Left forelimb (tissue), 1 donor: ENCODE results near the gene GRIN3A.

Source experiments
- DNase-seq: peaks from one replicate; pipeline ENCODE4 v3.0.0-alpha.2; 2018; ENCODE audit warnings: low spot score

GRIN3A gene

DNA sequence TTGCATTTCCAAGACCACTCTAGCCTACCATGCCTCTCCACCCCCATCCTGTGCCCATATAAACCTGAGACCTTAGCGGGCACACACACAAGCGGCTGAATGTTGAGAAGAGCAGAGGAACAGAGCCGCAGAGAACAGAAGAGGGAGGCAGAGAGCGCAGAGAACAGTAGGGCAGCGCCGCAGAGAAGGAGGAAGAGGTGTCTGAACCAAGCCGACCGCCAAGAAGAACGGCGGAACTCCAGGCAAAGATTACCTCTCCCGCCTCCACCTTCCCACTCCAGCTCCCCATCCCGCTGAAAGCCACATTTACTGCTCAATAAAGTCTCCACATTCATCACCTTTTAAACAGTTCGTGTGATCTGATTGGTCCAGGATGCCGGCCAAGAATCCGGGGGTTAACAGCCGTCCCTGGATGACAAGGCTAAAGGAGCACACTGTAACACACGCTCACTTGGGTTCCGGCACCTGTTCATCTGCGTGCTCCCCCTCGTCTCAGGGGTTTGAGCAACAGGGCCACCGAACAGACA is 33.2 kb downstream of the GRIN3A start:
- DNase-seq = peak; percentile 64

DNA sequence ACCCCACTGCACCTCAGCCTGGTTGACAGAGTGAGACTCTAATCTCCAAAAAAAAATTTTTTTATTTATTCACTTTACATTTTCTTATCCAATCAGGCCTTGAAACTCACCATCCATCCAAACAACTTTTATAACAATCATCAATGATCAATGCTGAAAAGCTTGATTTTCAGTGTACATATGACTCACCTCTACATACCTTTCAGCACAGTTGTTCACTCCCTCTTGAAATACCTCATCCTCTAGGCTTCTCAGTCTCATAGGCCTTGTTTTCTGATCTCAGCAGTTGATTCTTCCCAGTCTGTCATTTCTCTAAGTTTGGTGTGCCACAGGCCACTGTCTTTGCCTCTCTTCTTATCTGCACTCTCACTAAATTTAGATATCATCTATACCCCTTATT is 36.2 kb downstream of the GRIN3A start:
- no peak for DNase-seq

DNA sequence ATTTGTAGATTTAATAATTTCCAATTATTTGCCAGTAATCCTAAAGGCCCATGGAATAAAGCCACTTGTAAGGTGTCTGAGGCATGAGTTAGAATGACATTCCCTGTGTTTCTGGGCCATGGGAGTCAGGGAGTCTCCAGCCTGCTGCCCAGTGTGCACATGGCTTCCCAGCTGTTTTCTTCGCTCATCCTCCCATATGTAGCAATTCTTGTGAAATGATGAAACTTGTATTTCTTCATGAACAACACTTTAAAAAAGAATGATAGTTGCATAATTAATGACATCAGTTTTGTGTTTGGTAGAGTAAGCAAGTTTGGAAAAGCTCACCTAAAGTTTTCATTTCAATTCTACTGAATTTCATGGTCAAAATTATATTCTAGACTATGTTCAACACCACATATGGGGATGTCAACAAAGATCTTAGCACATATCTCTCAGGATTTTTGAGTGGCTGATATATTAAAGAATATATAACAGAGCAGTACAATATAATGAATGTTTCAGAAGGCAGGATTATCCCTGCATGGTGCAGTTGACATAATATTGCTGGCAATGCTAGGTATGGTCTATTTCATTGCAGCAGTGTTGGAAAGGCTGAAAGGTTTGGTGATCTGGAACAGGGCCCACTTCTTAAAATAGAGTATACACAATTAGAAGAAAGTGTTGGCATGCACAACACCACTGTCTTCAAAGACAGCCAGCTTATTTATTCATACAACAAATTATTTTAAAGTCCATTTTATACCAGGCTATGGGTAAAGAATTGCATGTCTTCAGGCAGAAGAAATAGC is 44.7 kb downstream of the GRIN3A start:
- no peak for DNase-seq

DNA sequence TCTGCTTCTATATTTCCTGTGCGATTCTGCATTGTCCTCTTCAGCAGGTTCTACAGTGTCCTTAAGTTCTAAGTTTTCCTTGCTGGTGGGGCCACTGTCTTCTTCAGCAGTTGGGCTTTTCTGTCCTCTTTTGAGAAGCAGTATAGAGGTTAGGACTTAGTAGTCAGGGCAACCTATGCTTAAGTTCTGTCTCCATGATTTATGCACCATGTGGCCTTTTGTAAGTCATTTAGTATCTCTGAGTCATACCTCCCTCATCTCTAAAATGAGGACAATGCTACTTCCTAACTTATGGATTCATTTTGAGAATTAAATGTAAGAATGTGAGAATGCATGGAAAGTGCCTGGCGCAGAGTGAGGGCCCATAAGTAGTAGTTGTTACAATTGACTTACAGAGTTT is 46.8 kb downstream of the GRIN3A start:
- DNase-seq = no peak

DNA sequence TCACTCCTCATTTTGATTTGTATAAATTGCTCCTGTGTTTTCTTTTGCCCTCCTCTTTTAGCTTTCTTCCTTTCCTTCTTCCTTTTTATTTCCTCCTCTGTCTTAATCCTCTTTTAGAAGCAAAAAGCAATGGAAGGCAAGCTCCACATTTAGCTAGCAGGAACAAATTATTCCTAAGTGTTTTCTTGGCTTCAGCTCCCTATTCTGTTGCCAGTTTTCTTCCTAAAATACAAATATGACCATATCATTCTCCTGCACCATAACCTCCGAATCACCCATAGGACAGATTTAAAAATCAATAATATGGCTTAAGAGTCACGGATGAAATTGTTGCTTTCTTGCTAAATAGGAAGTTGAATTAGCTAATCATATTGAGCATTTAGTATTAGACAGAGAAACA is 49.4 kb downstream of the GRIN3A start:
- no peak for DNase-seq

DNA sequence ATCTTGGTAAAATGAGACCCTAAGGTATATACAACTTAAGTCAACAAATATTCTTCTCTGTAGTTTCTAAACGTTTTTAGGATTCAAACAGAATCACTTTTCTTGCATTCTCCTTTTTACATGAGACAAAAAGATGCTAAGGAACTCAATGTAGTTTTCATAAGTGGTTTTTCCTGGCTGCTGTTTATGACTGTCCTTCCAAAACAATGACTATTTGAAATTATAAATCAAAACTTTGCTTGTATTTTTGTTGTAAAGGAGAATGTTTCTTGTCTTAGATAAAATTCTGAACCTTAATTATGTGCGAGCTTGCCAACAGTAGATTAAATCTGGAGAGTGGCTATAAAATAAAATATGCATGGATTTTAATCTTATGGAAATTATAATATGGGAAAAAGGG is 53.8 kb downstream of the GRIN3A start:
- no peak for DNase-seq

DNA sequence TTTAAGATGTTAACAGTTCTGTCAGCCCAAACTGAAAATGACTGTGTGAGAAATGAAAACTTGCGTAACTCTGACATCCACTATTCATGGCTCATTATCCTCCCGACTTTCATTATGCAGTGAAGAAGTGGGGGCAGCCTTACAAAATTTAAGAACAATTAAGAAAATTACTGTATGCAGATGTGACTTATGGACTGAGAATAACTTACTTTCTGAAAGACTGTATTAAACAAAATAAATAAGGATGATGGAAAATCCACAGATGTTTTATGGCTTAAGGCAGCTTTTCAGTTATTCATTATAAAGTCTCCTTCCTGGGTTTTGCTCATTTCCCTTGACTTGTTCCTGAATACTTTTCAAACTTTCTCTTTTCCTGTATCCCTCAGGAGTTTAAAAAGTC is 55.2 kb downstream of the GRIN3A start:
- DNase-seq = no peak

DNA sequence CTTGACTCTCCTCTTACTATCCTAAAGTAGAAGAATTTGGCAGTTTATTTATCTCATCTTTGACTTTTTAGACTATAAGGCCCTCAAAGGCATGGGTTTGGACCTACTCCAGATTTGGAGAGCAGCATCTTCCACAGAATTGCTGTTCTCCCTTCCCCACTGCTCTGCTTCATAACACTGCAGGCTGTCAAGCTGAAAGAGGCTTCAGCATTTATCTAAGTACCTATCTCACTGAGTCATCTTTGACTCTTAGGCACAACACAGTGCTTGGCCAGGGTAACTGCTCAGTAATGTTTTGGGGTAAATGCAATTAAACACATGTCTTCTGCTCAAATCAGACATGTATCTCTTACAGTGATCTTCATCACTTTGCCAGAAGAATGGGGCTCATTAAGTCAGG is 60.6 kb downstream of the GRIN3A start:
- no peak for DNase-seq

DNA sequence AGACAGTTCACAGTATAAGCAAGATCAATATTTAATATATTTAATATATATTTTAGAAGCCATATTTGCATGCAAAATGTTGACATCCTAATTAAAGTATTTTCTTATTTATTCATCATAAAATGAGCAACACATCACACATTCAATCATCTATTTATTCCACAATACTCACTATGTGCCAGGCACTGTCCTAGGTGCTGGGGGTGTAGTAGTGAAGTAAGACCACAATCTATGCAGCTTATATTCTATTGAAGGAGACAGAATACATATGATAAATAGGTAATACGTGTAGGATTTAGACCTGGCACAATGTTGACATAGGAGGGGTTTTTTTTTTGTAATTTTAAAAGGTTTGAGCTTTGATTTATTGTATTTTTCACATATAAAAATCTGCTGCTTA is 63.1 kb downstream of the GRIN3A start:
- DNase-seq = no peak

DNA sequence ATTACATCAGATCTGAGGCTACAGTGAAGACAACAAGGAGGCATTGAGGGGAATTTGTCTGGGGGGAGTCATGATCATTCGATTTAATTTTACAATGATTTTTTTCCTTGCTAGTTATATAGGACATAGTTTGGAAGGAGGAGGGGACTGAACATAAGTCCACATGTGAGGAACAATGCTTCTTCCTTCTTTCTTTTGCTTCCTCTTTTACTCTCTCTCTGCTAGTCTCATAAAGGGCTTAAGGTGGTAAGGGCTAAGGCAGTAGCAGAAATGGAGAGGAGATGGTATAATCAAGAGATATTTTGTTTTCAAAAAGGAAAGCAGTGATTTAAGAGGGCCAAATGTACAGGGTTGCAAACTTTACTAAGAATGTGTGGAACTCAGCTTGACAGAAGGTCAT is 64.3 kb downstream of the GRIN3A start:
- DNase-seq = no peak

DNA sequence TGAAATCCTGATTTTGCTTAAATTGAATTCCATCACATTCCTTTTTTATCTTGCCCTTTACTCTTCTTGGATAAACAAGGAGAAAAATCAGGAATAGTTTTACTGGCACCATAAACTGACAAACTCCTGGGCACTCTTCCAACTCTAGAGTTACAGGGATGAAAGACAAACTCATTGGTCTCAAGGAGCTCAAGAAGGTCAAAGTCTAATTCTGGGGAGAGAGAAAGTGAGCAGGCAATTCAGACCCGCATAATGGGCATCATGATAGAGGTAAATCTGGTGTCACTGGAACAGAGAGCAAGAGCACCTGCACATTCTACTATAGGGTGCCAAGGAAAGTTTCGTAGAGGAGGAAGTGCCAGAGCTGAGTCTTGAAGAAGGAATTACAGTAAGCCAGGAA is 64.8 kb downstream of the GRIN3A start:
- DNase-seq = no peak

DNA sequence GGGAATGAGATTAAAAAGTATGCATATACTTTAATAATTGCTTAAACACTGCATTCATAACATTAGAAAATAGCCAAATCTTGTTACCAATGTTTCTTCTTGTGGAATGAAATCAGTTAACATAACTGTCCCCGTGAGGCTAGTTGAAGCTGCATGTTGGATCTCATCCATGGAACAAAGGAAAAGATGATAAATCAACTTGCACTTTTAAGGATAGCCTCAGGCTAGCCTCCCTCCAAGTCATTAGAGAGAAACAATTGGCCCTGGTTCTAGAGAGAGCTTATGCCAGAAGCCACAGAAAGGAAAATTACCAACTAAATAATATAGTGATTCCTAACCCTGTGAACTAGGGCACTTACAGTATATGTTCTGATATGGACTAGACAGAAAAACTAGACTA is 66.9 kb downstream of the GRIN3A start:
- no peak for DNase-seq

DNA sequence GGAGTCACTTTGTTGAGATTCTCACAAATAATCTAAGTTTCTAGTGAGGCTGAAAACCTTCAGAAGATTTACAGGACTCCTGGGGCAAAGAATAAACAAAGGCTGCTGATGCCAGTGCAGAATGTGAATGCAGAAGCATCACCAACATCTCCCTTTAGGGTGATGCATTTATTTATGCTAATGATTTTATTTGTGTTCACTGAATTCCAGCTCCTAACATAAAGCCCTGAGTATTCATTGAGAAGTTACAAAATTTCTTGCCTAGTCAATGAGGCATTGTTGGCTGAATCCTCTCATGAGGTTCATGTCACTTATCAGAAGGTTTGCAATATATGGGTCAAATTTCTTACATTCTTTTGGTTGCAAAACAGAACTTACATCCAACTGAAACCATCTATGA is 70.0 kb downstream of the GRIN3A start:
- no peak for DNase-seq

DNA sequence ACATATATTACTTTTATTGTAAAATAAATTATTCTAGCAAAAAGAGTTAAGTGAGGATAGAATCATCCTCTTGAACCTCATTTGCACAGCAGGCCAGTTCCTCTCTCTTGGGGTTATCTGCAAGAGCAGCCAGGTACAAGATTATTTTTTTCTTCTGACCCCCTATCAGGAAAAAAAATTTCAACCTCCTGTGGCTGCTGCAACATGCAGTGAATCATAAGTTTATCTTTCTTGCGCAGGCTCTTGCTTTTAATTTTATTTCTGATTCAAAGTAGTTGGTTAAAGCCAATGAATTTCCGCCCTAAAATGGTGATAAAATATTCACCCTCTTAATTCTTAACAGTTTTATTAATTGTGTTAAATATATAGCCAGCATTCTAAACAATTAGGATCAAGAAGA is 74.0 kb downstream of the GRIN3A start:
- no peak for DNase-seq

DNA sequence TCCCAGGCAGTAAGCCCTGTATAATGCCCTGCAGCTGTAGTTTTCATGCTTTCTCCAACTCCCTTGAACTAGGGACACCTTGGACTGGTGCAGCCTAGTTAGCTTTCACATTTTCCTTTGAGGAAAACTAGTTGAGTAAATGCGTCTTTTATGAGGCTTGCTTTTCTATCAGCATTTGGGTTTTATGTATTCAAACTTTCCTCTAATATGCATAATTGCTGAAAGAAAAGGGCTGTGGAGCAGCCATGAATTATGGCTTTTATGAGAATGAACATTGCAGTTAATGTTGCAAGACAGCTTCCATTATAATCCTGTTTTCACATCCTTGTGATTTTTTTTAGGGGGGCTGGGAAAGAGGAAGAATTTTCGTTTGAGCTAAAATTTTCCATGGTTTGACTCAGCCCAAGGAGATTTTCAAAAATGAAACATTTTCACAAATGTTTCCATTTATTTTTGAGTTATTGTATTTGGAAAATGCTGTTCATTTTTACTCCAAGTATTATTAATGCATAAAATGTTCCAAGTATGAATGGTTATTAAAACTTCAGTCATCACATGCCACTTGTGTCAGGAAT is 85.8 kb downstream of the GRIN3A start:
- DNase-seq = no peak

DNA sequence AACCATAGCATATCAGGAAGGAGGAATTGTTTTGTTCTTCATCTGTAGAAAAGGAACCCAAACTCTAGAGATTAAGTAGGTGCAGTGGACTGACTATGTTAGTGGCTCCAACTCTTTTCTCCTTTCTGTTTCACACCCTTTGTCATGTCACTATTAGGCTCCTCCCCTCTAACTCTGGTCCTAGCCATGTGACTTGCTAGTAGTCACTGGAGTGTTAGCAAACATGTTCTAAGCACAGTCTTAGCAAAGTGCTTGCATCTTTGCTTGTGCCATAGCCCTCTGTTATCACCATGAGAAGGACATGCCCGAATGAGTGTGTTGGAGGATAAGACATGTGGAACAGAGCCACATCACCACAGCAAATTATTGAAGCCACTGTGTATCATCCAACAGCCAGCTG is 88.3 kb downstream of the GRIN3A start:
- no peak for DNase-seq

DNA sequence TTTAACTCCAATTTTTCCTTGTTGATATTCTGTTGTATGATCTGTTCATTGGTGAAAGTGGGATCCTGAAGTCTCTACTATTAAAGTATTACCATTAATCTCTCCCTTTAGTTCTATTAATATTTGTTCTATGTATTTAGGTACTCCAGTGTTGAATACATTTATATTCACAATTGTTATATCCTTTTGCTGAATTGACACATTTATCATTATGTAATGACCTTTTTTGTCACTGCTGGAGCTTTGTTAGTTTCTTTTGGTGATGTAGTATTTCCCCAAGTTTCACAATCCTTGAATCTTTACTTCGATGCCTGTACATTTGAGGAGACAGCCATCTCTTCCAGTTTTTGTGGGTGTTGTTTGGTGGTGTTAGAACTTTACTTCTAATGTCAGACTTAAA is 90.0 kb downstream of the GRIN3A start:
- DNase-seq = no peak

DNA sequence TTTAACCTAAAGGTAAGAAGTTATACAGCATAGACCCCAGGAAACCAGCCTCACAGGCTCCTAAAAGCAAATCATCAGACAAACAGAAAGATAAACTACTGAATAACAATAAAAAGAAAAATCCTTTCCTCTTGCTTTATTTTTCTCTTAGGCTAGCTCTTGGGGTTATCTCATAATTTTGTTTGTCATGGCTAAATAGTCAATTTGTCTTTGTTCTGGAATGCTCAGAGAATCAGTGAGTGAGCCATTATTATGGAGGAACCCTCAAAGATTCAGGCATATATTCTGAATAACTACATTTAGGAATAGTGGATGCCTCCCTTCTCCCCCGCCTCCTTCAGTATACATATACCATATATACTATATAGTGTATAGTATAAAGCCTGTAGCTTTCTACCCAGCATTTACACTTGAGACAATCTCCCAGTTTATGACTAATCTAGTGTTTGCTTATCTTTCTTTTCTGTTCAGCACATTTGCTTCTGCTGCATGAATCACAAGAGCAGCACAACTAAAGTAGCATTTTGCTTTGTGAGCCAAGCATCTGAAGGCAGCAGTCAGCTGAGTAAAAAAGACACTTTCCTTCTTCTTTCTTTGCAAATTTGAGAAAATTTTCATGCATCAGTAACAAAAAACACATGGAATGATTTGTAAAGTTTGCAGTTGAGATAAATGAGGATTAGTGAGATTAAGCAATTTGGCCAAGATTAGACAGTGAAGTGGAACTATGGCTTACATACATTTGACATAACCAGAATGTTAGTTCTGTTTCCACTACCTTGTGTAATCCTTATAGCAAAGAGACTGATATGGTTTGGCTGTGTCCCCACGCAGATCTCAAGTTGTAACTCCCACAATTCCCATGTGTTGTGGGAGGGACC is 98.4 kb downstream of the GRIN3A start:
- no peak for DNase-seq

DNA sequence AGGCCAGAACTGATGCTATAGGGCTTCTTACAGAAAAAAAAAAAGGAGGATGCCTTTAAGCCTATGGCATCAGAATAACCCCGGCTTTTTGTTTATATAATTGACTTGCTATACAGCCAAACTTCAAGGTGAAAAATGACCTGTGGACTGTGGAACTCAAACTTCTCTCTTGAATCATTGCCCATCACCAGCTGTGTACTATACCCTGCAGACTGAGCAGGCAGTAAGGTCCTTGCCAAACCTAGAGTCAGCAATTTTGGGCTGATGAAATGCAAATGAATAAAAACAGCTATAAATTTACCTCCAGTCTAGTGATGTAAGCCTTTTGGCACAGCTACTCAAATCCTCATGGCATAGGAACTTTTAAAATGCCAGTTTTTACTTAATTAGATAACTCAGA is 99.1 kb downstream of the GRIN3A start:
- no peak for DNase-seq

DNA sequence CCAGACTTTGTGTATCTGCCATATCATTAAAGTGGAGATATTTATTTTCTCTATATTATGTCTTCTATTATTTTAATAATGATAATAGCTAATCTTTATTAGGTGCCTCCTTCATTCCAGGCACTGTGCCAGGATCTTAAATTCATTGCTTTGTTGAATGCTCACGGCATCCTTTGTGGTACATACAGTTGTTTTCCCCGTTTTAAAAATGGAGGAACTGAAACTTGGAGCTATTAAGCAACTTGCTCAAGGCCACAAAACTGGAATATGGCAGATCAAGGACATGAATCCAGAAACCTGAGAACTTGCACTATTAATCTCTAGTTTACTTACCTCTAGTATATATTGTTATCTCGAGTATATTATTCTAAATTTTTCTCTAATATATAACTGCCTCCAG is 102.2 kb downstream of the GRIN3A start:
- no peak for DNase-seq

DNA sequence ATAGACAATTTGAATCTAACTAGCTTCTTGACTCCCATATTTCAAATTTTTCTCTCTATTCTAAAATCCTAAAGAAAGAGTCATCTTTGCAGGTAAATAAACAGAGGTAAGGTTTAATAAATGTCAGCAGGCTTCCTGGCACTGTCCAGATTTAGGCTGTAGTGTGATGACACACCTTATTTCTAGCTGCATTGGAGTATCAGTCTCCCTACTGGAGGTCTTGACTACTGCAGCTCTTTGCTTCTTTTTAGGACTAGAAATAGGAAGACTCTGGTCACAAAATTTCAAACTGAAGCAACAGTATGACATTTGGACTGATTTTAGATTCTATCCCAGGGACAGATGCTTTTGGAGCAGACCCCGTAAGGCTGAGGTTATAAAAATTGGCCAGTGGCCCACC is 103.0 kb downstream of the GRIN3A start:
- no peak for DNase-seq

DNA sequence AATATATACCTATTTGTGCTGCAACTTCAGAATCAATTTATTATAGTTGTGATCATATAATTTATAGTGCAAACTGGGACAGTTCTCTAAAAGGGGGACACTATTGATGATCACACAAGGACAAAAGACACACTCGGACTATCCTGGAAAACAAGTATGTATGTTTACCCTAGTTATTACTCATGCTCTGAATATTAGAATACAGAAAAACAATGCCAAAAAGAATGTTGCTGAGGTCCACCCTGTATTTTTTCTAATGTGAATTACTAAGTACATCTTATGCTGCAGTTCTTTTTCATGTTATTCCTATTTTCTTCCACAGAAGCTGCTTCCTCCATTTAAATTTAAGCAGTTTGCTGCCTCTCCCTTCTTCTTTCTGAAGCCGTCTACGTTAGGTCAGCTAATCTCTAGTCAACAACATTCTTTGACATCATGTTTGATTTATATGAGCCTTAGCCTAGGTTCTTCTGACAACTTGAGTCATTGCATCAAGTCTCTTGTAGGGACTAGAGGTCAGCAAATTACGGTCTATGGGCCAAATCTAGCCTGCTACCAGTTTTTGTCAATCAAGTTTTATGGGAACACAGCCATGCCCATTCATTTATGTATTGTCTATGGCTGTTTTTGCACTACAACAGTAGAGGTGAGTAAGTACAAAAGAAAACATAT is 103.6 kb downstream of the GRIN3A start:
- no peak for DNase-seq
